ENCODE data around the gene PCBP3. TPM values are rescaled to one million over a fixed set of nuclear protein-coding genes. Genes with fewer than 3 reads are reported as not detected.

PCBP3 gene
- total RNA-seq, 2 donors from 2014 or later: 2.1 to 5.3 TPM

GRCh38 chr21:45901061-45901690 lies 257.7 kb downstream of the PCBP3 start:
- no peak overlapping the region for H3K4me3 ChIP-seq
- H3K4me1 ChIP-seq: no peaks in the 10 kb centered on the region
- intact Hi-C loops (cut with DNase I): no loop called here
- DNase-seq: no peak
- H3K9ac ChIP-seq (ENCODE audit: low read depth in 2 of 2, low read length in 2 of 2): no peak overlapping the region
- H3K27me3 ChIP-seq: no peaks in the 10 kb centered on the region
- H3K9me3 ChIP-seq: no peaks in the 10 kb centered on the region
- no peak overlapping the region for H3K27ac ChIP-seq
- H3K36me3 ChIP-seq: no peaks in the 10 kb centered on the region
- TF ChIP-seq CTCF (IDR thresholded peaks at IDR 0.05): no peak

DNA sequence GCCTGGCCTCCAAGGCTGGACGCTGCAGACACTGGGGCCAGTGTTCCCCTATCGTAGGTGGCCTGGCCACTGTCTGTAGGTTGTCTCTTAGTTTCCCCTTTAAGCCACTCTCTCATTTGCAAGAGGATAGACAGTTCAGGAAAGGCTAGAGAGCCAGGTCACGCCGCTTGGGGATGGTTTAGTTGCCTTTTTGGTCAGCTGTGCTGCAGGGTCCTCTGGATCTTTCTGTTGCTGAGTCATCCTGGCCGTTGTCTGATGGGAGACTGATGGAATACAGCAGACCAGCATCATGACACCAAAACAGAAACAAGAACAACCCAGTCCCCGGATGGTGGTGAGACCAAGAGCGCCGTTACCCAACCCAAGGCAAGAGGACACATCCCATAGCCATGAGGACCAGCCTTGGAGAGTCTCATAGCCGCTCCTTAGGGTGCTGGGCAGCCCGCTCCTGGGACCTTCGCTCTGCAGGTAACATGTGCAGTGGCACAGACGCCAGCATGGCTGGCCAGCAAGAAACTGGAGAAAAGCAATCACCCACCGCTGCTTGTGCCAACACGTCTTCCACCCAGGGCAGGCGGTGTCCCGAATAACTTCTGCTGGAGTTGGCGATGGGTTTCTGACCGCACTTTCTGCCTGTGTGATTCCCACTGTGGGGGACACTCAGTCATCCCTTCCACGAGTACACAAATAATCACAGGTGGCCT lies 258.9 kb downstream of the PCBP3 start:
- Histone ChIP-seq H3K4me3 (no peak overlapping the region), H3K9ac (ENCODE audit: low read depth in 2 of 2, low read length in 2 of 2) (no peak overlapping the region), H3K36me3 (no peaks in the 10 kb centered on the region), H3K27ac (no peak overlapping the region), H3K9me3 (no peaks in the 10 kb centered on the region), H3K4me1 (no peaks in the 10 kb centered on the region), H3K27me3 (no peaks in the 10 kb centered on the region)
- intact Hi-C loops (cut with DNase I): no loop called here
- TF ChIP-seq CTCF (IDR thresholded peaks at IDR 0.05): no peak
- DNase-seq: no peak

- Histone ChIP-seq H3K9me3 (no peaks in the 10 kb centered on the region), H3K36me3 (no peaks in the 10 kb centered on the region), H3K27me3 (no peaks in the 10 kb centered on the region), H3K4me3 (no peak overlapping the region), H3K9ac (ENCODE audit: low read depth in 2 of 2, low read length in 2 of 2) (no peak overlapping the region), H3K27ac (no peak overlapping the region), H3K4me1 (no peaks in the 10 kb centered on the region)
- no peak for TF ChIP-seq CTCF (IDR thresholded peaks at IDR 0.05)
- intact Hi-C loops (cut with DNase I): no loop called here
- no peak for DNase-seq
Measured at GRCh38 chr21:45905196-45905595, 261.7 kb downstream of the PCBP3 start.

GRCh38 chr21:45906196-45906805 lies 262.8 kb downstream of the PCBP3 start:
- DNase-seq: no peak

GRCh38 chr21:45906859-45907258 lies 263.3 kb downstream of the PCBP3 start:
- intact Hi-C loops (cut with DNase I): no loop called here
- Histone ChIP-seq H3K4me1 (no peaks in the 10 kb centered on the region), H3K9ac (ENCODE audit: low read depth in 2 of 2, low read length in 2 of 2) (no peak overlapping the region), H3K4me3 (no peak overlapping the region), H3K27me3 (no peaks in the 10 kb centered on the region), H3K27ac (no peak overlapping the region), H3K9me3 (no peaks in the 10 kb centered on the region), H3K36me3 (no peaks in the 10 kb centered on the region)
- TF ChIP-seq CTCF (IDR thresholded peaks at IDR 0.05): no peak
- DNase-seq: no peak

More at GRCh38 chr21:45906196-45906805, 262.8 kb downstream of the PCBP3 start:
- Histone ChIP-seq H3K4me3 (no peak overlapping the region), H3K27ac (no peak overlapping the region), H3K36me3 (no peaks in the 10 kb centered on the region), H3K9me3 (no peaks in the 10 kb centered on the region), H3K9ac (ENCODE audit: low read depth in 2 of 2, low read length in 2 of 2) (no peak overlapping the region), H3K4me1 (no peaks in the 10 kb centered on the region), H3K27me3 (no peaks in the 10 kb centered on the region)
- no peak for TF ChIP-seq CTCF (IDR thresholded peaks at IDR 0.05)
- intact Hi-C loops (cut with DNase I): no loop called here
